ENCODE data around the gene CDC40. TPM values are rescaled to one million over a fixed set of nuclear protein-coding genes. Genes with fewer than 3 reads are reported as not detected.

Gene CDC40
- total and polyA plus RNA-seq, 9 of the 15 experiments (the other 6 are each of a cell fraction or from before 2014, with no cell fraction given), result 9.7 to 26.3 (median 15.7) TPM

- TF ChIP-seq KLF13 (tag; IDR thresholded peaks at IDR 0.05; ENCODE audit: borderline replicate concordance, low read depth) (peak; percentile 59; the same call in 1 of the 2 replicates), ATF1 (CRISPR knock-in tag; IDR thresholded peaks at IDR 0.05) (no peak), ATF1 (tag; IDR thresholded peaks at IDR 0.05) (peak; percentile 65), HOMEZ (CRISPR knock-in tag; IDR thresholded peaks at IDR 0.05) (no peak), ATF2 (CRISPR knock-in tag; IDR thresholded peaks at IDR 0.05) (no peak), ZBTB2 (IDR thresholded peaks at IDR 0.05) (peak; percentile 68; the same call in 1 of the 2 replicates), CREB1 (IDR thresholded peaks at IDR 0.05) (peak; percentile 52), CREB1 (CRISPR knock-in tag; IDR thresholded peaks at IDR 0.05) (no peak; the same call in 1 of the 2 replicates), ZNF75A (CRISPR knock-in tag; IDR thresholded peaks at IDR 0.05) (no peak), BCLAF1 (IDR thresholded peaks at IDR 0.05; ENCODE audit: borderline replicate concordance in 1 of 2, control insufficient read depth in 1 of 2, low read depth in 2 of 2, low read length in 1 of 2) (peak in 1 of 2 experiments; percentile 92; a peak in 2 of 4 replicates), ZNF644 (tag; IDR thresholded peaks at IDR 0.05; ENCODE audit: low read depth) (peak; percentile 72; the same call in 1 of the 2 replicates), BCOR (IDR thresholded peaks at IDR 0.05) (0 out of 2 replicates have a peak, but pooled peaks have one; percentile 9), CHCHD3 (CRISPR knock-in tag; IDR thresholded peaks at IDR 0.05) (no peak), CXXC5 (CRISPR knock-in tag; IDR thresholded peaks at IDR 0.05) (peak; percentile 61), AFF1 (IDR thresholded peaks at IDR 0.05; ENCODE audit: low read depth in 1 of 2, partially characterized antibody in 2 of 2) (peak in 1 of 2 experiments; percentile 98)
Measured at GRCh38 chr6:110179406-110180227, 610 bp upstream of the CDC40 start, which contains the start of gene WASF1 (continued).
